Renal pelvis (tissue), 4 donors: Measurements from ENCODE around the gene RNF4. TPM values are rescaled to one million over a fixed set of nuclear protein-coding genes. Genes with fewer than 3 reads are reported as not detected.
"Not testable (repeated sequence)": the region's sequence is repeated elsewhere in the genome, so short reads cannot be mapped to it uniquely, and the experiment has no call there.

Source experiments
- DNase-seq: peaks from one replicate; pipeline ENCODE4 v3.0.0-alpha.2; 2013
- polyA plus RNA-seq, 3 donors: library from polyadenylated mRNA; unstranded; fragments of 120-200 nt; gene quantifications; one replicate each; pipeline ENCODE4 v1.2.1, GENCODE V29; 2013; ENCODE audit not compliant: insufficient read length in 3 of 3

The RNF4 gene
- polyA plus RNA-seq, 3 donors = 68.5 to 70.9 (median 69.4) TPM

DNA sequence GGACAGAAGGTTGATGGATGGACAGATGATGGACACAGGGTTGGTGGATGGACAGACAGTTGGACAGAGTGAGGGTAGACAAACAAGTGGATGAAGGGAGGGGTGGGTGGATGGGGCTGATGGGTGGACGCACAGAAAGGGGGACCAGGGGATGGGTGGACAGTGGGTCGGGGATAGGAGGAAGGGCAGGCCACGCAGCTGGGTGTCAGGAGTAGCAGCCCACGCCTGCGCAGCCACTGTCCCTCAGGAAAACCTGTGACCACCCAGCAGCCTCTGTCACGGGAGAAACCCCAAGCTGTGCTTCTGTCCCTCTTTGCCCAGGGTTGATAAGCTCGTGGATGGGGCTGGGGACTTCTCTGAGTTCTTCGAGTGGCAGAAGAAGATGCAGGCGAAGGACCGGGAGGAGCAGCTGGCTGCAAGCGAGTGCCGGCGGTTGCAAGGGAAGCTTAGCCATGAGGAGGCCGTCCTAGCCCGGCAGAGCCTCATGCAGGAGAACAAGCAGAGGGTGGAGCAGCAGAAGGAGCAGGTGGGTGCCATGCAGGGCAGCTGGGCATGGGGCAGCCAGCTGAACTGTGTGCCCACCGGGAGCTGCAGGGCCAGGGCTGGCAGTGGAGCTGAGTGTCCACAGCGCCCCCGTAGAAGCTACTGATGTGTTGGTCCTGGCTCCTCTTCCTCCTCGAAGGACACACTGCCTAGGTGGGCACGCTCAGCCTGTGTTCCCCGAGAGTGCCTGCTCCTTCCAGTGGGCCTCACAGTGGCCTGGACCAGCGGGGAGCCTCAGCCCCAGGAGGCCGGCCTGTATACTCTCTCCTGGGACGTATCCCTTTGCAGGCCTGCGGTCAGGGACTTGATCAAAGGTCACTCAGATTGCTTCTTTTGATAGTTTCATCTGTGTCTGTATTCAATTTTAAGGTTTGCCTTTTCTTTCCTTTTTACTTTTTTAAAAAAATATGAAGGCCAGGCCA is 16.8 kb upstream of the RNF4 start:
- DNase-seq = no peak

DNA sequence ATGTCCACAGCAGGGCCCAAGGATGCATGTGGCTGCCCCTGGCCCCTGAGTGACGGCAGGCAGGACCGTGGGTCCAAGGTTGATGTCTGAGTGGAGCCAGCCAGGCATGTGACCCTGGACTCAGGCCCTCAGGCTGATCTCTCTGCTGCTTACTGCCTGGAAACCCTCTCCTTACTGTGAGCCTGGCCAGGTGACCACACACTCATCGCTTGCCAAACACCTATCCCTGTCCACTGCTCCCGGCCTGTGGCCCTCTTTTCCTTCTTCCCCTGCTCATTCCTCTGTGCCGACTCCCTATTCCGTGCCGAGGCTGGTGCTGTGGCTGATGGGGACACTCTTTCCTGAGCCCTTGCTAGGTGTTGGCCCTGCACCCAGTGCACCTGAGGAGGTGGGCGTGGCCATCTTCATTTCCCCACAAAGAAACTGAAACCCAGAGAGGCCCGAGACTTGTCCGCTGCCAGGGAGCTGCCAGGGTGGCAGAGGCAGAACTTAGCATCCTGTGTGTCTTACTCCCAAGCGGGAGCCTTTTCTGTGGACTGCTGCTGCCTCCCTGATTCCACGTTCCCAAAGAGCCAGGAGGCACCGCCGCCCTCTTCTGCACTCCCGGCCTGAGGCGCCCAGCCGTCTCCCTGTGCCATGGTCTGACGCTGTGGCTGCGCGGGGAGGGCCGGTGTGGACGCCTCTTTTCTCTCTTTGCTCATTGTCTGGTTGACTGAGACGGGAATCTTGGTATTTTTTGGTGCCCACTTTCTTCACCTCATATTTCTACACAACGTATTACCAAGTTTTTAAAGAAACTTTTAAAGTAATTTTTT is 11.2 kb upstream of the RNF4 start:
- DNase-seq = no peak

DNA sequence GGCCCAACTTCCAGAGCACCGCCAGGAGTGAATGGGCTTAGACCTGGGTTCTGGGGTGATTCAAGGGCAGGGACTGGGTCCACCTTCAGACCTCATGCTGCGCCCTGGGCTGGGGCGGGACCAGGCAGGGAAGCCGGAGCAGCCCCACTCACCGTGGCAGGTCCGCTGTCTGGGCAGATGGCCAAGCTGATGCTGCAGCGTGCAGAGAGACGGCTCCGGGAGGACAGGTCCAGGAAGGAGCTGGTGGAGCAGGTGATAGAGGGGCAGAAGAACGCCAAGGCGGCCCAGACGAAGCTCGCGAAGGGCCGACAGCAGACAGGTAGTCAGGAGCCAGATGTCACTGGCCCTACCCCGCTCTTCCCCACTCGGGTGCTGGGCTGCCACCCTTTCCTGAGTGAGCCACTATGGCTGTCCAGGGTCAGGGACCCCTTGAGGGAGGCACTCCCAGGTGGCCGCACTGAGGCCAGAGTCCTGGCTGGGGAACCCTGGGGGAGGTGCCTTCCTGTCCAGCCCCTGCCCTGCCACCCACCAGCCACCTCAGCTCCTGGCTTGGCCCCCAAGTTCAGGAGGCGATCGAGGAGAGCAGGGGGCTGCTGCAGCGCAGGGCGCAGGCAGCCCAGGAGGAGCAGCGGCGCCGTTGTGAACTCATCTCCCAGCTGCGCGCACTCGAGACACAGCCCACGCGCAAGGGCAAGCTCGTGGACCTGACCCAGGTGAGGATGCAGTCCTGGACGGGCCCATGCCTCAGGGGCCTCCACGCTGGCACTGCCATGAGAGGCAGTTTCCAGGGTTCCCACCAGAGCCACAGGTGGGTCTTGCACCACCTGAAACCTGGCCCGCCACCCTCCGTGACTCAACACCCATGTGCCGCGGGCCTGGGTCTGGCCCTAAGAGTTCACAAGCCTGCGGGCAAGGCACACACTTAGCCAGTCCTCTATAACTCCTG is 10.1 kb upstream of the RNF4 start:
- no peak for DNase-seq

DNA sequence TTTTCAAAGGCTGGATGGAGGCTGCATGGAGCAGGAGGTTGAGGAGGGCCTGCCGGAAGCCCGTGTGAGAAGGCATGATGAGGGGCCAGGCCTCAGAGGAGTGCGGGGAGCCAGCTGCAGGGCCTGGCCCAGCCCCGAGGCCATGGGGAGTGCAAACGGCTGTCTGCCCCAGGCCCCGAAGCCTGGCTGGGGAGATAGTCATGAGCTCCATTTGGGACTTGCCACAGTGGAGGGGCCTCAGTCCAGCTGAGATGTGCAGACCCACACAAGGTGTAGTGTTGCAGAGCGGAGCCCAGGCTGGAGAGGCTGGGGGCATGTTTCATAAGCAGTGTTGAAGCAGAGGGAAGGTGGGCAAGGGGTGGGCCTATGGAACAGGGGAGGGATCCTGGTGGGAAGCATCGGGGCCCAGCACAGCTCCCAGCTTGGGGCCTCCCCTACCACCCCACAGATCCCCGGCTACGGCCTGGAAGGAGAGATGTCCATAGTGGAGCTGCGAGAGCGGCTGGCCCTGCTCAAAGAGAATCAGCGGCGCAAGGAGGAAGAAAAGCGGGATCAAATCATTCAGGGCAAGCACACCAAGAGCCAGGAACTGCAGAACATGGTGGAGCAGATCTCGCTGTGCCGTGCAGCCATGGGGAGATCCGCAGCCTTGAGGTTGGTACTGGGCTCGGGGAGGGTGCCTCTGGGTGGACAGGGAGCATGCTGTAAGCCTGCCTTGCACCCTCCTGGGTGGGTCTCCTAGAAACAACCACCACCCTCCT is 9.1 kb upstream of the RNF4 start:
- no peak for DNase-seq

DNA sequence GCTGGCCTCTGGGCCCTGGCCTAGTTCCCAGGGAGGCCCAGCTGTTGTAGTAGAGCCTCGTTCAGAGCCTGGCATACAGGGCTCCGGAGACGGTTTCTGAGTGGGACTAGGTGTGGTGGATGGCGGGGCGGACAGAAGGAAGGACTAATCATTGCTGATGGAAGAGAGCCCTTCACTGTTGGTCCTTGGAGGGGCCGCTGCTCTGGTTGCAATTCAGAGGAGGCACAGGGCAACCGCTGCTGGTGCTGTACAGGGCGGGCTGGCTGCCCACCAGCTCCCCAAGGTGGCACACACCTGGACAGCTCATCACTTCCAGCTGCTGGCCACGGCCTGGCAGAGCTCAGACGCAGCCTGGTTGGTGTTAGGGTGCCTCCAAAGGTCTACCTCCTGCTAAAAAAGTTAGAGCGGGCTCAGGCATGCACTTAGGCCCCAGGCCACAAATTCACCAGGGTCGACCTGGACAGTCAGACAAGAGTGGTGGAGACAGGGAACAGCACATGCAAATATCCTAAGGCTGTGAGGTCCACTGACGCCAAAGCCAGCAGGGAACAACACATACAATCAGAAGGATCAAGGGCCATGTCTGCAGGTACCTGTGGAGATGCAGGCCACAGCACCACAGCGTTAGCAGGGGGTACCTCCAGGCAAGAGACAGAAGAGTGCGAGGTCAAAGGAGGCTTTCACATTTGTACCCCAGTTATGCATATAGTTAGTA is 7.5 kb upstream of the RNF4 start:
- DNase-seq = no peak

DNA sequence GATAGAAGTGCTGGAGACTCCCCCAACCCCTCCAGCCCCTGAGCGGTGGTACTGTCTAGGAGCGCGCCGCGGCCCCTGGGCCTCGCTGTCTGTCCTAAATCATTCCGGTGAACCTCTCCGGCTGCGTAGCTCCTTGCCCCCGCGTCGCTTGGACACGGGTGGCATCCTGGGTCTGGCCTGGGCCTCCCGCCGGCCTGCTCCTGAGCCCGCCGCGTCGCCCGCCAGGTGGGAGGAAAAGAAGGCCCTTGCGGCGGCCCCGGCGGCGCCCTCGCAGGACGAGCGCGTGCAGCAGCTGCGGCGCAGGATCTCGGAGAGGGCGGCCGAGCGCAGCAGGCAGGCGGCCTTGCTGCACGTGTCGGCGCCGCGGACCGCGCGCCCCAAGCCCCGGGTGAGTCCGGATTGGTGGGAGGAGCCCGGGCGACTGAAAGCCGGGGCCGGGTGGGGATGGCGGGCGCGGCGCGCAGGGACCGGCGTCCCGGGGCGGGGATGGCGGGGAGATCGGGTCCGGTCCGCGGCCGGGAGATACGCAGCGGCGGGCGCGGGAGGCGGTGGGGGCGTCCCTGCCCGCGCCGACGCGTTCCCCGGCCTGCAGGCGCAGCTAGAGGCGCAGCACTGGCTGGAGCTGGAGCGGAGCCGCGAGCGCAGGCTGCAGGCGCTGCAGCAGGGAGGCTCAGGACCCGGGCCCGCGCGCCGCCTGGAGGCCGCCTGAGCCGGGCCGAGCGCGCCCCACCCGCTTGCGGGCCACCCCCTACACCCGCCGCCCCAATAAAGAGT is 6.5 kb upstream of the RNF4 start:
- DNase-seq = peak; percentile 68

DNA sequence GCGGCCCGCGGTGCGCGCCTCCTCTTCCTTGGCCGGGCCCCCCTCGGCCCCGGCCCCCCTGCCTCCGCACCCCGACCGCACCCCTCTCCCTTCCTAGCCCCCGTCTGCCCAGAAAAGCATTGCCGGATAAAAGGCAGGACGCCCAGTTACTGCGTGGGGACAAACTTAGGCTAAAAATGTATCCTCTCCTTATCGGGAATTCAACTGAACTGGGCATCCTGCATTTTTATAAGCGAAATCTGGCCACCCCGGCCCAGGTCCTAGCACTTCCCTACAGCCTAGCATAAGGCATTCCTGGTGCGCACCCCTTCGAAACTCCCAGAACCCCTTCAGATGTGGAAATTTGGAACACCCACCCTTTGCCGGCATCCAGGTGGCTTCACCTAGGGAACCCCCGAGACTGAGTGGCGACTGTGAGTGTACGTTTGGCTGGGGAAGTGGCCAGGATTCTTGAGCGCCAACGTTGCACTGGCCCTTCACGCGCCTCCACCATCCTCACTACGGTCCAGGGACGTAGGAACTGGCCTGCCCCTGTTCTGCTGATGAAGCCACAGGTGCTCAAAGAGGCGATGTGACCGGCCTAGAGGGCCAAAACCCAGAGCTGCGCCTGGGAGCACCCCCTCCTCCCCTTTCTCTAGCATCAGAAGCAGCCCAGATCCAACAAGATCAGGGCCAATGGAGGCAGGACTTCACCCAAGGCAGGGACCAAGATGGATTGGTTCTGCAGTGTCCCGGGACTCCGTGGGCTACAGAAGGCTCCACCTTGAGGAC is 5.7 kb upstream of the RNF4 start:
- no peak for DNase-seq

DNA sequence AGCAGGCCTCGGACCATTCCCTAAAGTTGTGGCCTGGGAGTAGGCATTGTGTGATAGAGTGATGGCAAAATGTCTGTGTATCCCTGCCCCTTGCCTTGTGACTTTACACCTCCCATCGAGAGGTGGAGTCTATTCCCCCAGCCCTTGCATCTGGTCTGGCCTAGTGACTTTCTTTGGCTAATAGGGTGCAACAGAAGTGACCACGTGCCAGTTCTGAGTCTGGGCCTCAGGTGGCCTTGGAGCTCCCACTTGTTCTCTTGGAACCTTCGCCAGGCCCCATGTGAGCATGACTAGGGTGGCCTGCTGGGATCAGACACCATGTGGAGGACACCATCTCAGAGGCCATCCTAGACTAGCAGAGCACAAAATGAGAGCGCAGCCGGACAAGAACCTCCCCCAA is 3.9 kb upstream of the RNF4 start:
- DNase-seq = no peak

DNA sequence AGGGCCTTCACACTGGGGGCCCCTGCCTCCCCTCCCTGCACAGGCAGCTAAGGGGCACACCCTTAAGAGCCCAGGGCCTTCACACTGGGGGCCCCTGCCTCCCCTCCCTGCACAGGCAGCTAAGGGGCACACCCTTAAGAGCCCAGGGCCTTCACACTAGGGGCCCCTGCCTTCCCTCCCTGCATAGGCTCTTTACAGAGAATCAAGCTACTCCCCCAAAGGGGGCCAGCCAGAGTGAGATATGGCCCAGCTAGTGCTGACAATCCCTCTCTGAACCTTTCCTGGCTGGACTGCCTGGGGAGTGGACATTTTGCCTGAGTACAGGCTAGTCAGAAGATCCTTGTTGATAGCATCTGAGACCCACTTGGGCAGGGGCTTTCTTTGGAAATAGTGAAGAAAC is 3.4 kb upstream of the RNF4 start:
- DNase-seq = not testable (repeated sequence)

DNA sequence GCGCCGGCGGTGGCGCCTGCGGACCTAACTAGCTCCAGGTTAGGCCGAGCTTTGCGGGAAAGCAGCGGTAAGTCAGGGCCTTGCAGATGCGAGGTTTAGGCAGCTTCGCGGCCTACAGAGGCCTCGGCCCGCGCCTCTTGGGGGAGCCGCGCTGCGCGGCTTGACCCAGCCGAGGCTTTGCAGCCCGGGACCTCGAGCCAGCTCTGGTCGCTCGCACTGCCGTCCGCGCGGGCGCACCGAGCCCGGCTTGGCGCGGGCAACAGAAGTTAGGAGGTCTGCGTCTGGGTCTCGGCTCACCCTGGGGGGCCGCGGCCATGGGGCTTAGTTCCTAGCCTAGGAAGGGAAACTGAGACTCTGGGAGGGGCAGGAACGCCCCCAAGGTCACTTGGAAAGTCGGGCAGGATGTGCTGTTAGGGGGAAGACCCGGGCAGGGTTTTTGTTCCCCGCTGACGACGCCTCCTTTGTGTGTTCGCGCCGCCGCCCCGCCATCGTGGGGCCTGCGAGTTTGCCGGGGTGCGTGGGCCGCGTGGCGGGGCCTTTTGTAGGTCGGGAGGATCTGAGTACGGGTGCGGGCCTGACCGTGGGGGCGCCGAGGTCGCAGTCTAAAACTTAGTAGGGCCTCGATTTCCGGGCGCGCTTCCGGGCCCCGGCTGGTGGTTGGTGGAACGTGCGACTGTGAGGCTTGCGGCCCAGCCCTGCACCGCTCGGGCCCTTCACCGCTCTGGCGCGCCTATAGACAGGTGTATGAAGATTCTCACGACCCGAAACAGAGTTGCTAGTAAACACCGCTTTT is 482 bp downstream of the RNF4 start:
- DNase-seq = no peak

DNA sequence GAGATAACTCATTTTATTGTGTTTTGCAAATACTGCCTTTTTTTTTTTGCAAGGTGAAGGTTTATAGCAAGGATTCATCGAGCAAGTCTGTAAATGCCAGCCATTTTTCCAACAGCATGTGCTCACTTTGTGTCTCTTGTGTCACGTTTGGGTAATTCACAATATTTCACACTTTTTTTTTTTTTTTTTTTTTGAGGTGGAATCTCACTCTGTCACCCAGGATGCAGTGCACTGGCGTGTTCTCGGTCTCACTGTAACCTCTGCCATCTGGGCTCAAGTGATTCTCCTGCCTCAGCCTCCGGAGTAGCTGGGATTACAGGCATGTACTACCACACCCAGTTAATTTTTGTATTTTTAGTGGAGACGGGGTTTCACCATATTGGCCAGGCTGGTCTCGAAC is 1.9 kb downstream of the RNF4 start:
- no peak for DNase-seq

DNA sequence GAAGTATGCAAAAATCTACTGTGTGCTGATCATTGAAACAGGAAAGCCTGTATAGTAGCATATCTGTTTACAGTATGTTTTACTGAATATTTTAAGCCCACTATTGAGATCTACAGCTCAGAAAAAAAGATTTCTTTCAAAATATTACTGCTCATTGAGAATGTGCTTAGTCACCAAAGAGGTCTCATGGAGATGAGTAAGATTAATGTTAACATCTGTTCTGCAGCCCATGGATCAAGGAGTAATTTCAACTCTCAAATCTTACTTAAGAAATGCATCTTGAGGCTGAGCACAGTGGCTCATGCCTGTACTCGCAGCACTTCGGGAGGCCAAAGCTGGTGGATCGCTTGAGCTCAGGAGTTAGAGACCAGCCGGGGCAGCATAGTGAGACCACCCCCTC is 3.3 kb downstream of the RNF4 start:
- no peak for DNase-seq

DNA sequence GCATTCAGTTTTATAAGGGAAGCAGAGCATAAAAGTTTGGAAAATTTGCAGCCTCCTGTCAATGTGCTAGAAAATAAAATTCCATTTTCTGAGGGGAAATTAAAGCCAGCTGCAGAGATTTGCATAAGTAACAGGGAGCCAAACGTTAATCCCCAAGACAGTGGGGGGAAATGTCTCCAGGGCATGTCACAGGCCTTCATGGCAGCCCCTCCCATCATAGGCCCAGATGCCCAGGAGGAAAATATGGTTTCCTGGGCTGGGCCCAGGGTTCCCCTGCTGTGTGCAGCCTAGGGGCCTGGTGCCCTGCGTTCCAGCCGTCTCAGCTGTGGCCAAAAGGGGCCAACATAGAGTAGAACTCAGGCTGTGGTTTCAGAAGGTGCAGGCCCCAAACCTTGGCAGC is 9.3 kb downstream of the RNF4 start:
- no peak for DNase-seq

DNA sequence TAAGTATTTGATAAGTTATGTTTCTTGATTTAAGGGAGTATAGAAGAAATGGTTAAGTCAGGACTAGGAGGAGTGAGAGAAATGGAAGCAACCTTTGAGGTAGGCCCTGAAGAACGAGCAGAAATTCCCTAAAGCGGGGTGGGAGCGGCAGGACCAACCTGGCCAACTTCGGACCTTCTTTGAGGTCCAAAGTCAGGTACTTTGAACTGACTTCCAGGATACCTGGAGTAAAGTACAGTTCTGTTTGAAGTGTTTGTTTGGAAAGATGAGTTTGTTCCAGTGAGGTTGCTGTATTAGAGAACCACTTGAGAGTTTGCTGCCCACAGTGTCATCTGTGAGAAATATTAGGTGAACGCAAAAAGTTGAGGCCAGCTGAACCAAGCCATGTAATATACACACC is 11.7 kb downstream of the RNF4 start:
- no peak for DNase-seq

DNA sequence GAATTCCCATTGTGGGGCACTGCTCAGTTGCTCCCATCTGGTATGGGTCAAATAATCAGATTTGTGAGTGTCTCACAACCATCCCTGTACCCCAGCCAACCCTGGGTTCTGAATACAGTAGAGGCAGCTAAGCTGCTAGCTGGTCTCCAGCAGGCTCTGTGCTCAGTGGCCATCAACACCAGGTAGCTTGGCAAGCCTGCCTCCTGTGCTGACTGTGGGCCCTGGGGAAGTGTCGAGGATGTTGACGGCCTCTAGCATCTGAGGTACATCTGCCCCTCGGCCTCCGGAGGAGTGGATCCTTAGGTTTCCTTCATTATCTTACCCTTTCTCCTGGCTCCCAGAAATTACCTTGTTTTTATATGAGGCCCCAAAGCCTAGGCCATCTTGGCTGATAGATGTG is 13.3 kb downstream of the RNF4 start:
- no peak for DNase-seq

DNA sequence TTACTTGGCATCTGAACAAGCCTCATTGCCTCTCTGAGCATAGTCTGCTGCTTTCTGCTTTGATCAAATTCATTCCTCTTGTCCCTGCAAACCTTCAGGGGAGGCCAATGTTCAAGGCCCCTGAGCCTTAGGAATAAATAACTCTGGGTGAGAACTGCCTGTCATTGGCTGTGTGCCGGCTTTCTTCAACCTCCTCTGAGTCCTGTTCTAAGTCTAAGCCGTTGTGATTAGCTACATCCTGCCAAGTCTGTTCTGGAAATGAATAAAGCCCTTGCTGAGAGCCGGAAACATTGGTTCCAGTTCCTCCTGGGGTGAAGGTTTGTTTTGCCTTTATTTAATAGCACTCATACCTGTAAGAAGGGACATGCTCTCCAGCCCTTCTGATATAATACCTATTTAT is 13.8 kb downstream of the RNF4 start:
- DNase-seq = no peak

DNA sequence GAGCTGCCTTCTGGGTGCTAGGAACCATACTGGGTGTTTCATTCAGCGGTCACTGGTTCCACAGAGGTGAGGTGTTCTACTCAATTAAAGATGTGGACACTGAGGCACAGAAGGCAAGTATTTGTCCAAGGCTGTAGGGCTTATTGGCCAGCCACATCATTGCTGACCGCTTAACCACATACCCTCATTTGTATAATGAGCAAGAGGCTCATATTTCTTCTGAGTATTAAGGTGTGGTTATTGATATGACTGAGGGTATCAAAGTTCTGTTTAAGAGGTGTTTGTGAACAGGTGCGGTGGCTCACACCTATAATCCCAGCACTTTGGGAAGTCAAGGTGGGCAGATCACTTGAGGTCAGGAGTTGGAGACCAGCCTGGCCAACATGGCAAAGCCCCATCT is 14.3 kb downstream of the RNF4 start:
- DNase-seq = no peak

DNA sequence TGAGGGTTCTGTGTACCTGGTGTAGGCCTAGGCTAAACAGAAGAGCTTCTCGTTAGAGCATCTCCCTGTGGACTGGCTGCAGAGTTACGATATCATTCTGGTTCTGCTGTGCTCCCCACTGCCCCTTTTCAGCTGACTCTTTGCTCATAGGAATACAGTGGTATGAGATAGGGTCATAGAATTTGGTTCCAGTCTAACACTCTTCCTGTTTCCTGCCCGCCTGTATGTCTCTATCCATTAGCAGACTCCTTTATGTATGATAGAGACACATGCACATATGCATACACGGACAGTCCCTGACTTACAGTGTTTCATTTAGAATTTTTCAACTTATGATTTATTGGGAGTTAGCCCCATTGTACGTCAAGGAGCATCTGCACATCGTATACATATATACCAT is 15.3 kb downstream of the RNF4 start:
- no peak for DNase-seq
